ENCODE results near the gene MTMR3. TPM values are rescaled to one million over a fixed set of nuclear protein-coding genes. Genes with fewer than 3 reads are reported as not detected.

The MTMR3 gene
- polyA plus RNA-seq, 1 experiment: 32.8 TPM

DNA sequence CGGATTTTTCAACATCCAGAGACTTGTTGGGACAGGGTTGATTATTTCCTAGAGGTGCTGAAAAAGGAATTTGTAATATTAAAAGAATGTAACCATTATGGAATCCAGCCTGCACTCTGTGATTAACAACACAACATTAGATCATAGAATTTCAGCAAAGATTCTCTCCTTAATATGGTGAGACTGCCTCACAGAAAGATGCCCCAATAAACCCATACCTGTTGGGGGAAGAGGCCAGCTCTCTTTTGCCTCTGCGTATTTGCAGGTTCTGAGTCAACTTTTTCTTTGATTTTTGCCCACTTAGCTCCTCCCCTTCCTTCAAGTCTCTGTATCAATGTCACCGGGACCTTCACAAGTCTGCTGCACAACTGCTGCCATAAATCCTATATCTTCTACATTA is 12.4 kb upstream of the MTMR3 start:
- POLR2A ChIA-PET: no interaction called here

DNA sequence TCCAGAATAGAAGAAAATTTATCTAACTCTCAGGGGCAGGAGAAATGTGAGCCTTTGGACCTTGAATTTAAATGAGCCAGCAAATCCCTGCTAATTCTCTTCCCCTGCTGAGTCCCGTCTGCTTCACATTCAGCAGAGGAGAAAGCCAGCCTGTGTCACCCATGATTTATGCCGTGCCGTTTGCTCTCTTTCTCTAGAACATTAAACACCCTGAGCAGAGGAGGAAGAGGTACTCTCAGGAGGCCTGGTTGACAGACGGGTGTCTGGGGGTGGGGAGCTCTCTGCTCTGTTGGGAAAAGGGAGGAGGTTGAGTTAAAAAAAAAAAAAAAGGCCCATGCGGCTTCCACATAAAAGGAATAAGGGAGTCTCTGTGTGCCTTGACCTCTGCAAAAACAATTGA is 11.3 kb upstream of the MTMR3 start:
- POLR2A ChIA-PET: no interaction called here

More for the DNA sequence above, 12.4 kb upstream of the MTMR3 start:
- H3K27me3 ChIP-seq (ENCODE audit: control insufficient read depth, insufficient read depth, low read length): peaks cover 4% of the 10 kb centered on the region
- no peaks in the 10 kb centered on the region for H3K36me3 ChIP-seq (ENCODE audit: control insufficient read depth, insufficient read depth, low read length)
- H3K4me3 ChIP-seq (ENCODE audit: low read depth, low read length): no peak overlapping the region
- DNase-seq (ENCODE audit: low read depth): no peak
- TF ChIP-seq, protein P1, sequence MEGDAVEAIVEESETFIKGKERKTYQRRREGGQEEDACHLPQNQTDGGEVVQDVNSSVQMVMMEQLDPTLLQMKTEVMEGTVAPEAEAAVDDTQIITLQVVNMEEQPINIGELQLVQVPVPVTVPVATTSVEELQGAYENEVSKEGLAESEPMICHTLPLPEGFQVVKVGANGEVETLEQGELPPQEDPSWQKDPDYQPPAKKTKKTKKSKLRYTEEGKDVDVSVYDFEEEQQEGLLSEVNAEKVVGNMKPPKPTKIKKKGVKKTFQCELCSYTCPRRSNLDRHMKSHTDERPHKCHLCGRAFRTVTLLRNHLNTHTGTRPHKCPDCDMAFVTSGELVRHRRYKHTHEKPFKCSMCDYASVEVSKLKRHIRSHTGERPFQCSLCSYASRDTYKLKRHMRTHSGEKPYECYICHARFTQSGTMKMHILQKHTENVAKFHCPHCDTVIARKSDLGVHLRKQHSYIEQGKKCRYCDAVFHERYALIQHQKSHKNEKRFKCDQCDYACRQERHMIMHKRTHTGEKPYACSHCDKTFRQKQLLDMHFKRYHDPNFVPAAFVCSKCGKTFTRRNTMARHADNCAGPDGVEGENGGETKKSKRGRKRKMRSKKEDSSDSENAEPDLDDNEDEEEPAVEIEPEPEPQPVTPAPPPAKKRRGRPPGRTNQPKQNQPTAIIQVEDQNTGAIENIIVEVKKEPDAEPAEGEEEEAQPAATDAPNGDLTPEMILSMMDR (IDR thresholded peaks at IDR 0.05; ENCODE audit: insufficient read depth, low read depth, low read length): no peak
- CTCF ChIA-PET: interaction anchor here (1.6 kb wide), 1 partner anchor 11 kb away, joined by 5 read pairs; no protein-coding TSS in a partner anchor

DNA sequence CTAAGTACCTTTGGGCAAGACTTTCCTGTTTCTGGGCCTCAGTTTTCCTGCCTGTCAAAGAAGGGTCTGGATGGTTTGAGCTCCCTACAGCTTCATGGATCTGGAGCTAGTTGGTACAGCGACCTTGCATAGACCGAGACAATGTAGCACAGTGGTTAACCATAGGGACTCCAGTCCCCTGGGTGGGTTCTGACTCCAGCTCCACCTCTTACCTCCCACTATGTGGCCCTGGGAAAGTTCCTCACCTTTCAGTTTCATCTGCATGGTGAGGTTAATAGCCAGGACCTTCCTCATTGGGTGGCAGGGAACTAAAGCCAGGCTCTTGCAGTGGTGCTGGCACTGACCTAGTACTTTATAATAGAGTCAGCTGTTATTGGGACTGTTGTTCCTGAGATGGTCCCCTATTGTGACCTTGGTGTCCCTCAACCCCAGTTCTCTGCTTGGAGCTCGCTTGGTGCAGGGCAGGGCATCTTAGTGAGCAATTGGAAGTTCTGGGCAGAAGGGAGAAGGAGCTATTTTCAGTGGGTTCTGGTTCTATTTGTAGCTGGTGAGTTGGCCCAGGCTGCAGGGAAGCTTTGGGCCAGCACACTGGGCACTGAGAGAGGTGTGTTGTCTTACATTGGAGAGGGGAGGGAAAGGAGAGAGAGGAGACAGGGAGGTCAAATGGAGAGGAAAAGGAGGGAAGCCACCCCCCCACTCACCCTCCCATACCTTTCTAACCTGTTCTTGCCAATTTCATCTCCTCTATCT is 10.7 kb upstream of the MTMR3 start:
- Histone ChIP-seq H3K36me3 (ENCODE audit: control insufficient read depth, insufficient read depth, low read length) (no peaks in the 10 kb centered on the region), H3K27me3 (ENCODE audit: control insufficient read depth, insufficient read depth, low read length) (peaks cover 4% of the 10 kb centered on the region), H3K4me3 (ENCODE audit: low read depth, low read length) (no peak overlapping the region)
- ChIA-PET POLR2A (no interaction called here), CTCF (no interaction called here)
- DNase-seq (ENCODE audit: low read depth): no peak
- TF ChIP-seq, protein P1 (IDR thresholded peaks at IDR 0.05; ENCODE audit: insufficient read depth, low read depth, low read length): no peak

More for the DNA sequence above, 11.3 kb upstream of the MTMR3 start:
- Histone ChIP-seq H3K4me3 (ENCODE audit: low read depth, low read length) (no peak overlapping the region), H3K27me3 (ENCODE audit: control insufficient read depth, insufficient read depth, low read length) (peaks cover 4% of the 10 kb centered on the region), H3K36me3 (ENCODE audit: control insufficient read depth, insufficient read depth, low read length) (no peaks in the 10 kb centered on the region)
- DNase-seq (ENCODE audit: low read depth): no peak
- CTCF ChIA-PET: interaction anchor here (1.6 kb wide), 1 partner anchor 10 kb away, joined by 5 read pairs; no protein-coding TSS in a partner anchor
- TF ChIP-seq, protein P1 (IDR thresholded peaks at IDR 0.05; ENCODE audit: insufficient read depth, low read depth, low read length): no peak

DNA sequence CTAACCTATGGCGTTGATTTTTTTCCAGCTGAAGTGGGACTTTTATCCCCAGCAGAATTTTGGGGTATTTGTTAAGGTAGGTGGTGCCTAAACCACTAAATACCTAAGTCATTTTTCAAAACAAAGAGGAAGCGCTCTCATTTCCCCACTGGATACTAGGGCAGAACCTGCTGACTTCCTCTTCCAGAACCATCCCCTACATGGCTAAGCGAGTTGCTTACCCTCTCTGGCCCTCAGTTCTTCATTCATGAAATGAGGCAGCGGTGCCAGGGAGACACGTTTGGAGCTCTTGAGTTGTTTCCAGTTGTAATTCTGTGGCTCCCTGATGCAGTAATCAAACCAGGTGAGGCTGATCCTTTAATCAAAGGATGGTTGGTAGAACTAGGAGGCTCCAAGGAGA is 10.0 kb upstream of the MTMR3 start:
- TF ChIP-seq, protein P1 (IDR thresholded peaks at IDR 0.05; ENCODE audit: insufficient read depth, low read depth, low read length): no peak
- no peak for DNase-seq (ENCODE audit: low read depth)
- H3K4me3 ChIP-seq (ENCODE audit: low read depth, low read length): no peak overlapping the region
- peaks cover 4% of the 10 kb centered on the region for H3K27me3 ChIP-seq (ENCODE audit: control insufficient read depth, insufficient read depth, low read length)
- ChIA-PET CTCF (interaction anchor here (0.8 kb wide), 1 partner anchor 132 kb away, joined by 3 read pairs; no protein-coding TSS in a partner anchor), POLR2A (no interaction called here)
- H3K36me3 ChIP-seq (ENCODE audit: control insufficient read depth, insufficient read depth, low read length): no peaks in the 10 kb centered on the region

DNA sequence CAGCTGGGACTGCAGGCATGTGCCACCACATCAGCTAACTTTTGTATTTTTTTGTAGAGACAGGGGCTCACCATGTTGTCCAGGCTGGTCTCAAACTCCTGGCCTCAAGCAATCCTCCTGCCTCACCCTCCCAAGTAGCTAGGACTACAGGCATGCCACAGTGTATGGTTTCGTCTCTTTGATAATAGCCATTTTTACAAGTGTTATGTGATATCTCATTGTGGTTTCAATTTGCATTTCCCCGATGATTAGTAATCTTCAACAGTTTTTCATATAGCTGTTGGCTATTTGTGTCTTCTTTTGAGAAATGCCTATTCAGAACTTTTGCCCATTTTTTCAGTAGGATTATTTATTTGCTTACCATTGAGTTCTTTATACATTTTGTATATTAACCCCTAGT is 9.0 kb upstream of the MTMR3 start:
- H3K4me3 ChIP-seq (ENCODE audit: low read depth, low read length): no peak overlapping the region
- no peaks in the 10 kb centered on the region for H3K36me3 ChIP-seq (ENCODE audit: control insufficient read depth, insufficient read depth, low read length)
- no peak for DNase-seq (ENCODE audit: low read depth)
- H3K27me3 ChIP-seq (ENCODE audit: control insufficient read depth, insufficient read depth, low read length): peaks cover 4% of the 10 kb centered on the region
- TF ChIP-seq, protein P1 (IDR thresholded peaks at IDR 0.05; ENCODE audit: insufficient read depth, low read depth, low read length): no peak
- ChIA-PET CTCF (interaction anchor here (0.8 to 1.3 kb wide), 2 partner anchors 37 to 131 kb away, joined by 3 to 4 read pairs; partner anchors contain the start of gene ASCC2), POLR2A (no interaction called here)

Measured in BJ (cell line).